HEK293T (cell line): ENCODE data around the gene CFAP299.

Source experiments
- CTCF ChIA-PET: fragments of 350-600 bp; formaldehyde crosslinking; extraction: SDS; loops from one replicate; lab custom pipeline; 2021; ENCODE audit warnings: antibody characterized with exemption, inconsistent platforms; lab: Yijun Ruan, JAX
- POLR2A ChIA-PET: fragments of 350-600 bp; formaldehyde crosslinking; extraction: SDS; loops from one replicate; lab custom pipeline; 2020; ENCODE audit warnings: antibody characterized with exemption, inconsistent platforms; lab: Yijun Ruan, JAX
- DNase-seq: peaks from one replicate; pipeline ENCODE4 v3.0.0; 2012; ENCODE audit warnings: mixed read lengths; ENCODE audit errors: extremely low spot score
- ARNT ChIP-seq: fragments of 450-650 bp; IDR thresholded peaks from 2 replicates; pipeline ENCODE4 v1.6.1; 2017; ENCODE audit warnings: mild to moderate bottlenecking
- BHLHE40 ChIP-seq: fragments of 450-650 bp; IDR thresholded peaks from 2 replicates; pipeline ENCODE4 v1.6.1; 2016; ENCODE audit warnings: mild to moderate bottlenecking, moderate library complexity, borderline replicate concordance
- CTBP1 ChIP-seq: fragments of 450-650 bp; IDR thresholded peaks from 2 replicates; pipeline ENCODE4 v1.6.1; 2016; ENCODE audit warnings: borderline replicate concordance
- ELF4 ChIP-seq: fragments of 450-650 bp; IDR thresholded peaks from 2 replicates; pipeline ENCODE4 v1.6.1; 2017; ENCODE audit warnings: antibody characterized with exemption
- FOXA1 ChIP-seq: fragments of 450-650 bp; IDR thresholded peaks from 2 replicates; pipeline ENCODE4 v1.6.1; 2016; ENCODE audit warnings: mild to moderate bottlenecking
- FOXK2 ChIP-seq: fragments of 450-650 bp; IDR thresholded peaks from 2 replicates; pipeline ENCODE4 v1.6.1; 2016; ENCODE audit warnings: mild to moderate bottlenecking
- FOXM1 ChIP-seq: fragments of 450-650 bp; IDR thresholded peaks from 2 replicates; pipeline ENCODE4 v1.6.1; 2017; ENCODE audit warnings: mild to moderate bottlenecking, borderline replicate concordance
- HDGF ChIP-seq: fragments of 450-650 bp; IDR thresholded peaks from 2 replicates; pipeline ENCODE4 v1.6.1; 2017; ENCODE audit warnings: antibody characterized with exemption, borderline replicate concordance
- L3MBTL2 ChIP-seq: fragments of 450-650 bp; conservative IDR thresholded peaks from 2 replicates; pipeline ENCODE4 v1.6.1; 2016; ENCODE audit warnings: mild to moderate bottlenecking
- LEF1 ChIP-seq: fragments of 450-650 bp; IDR thresholded peaks from 2 replicates; pipeline ENCODE4 v1.6.1; 2017; ENCODE audit warnings: mild to moderate bottlenecking, borderline replicate concordance
- NFRKB ChIP-seq: fragments of 450-650 bp; IDR thresholded peaks from 2 replicates; pipeline ENCODE4 v1.6.1; 2016; ENCODE audit warnings: mild to moderate bottlenecking, moderate library complexity
- PKNOX1 ChIP-seq: fragments of 450-650 bp; IDR thresholded peaks from 2 replicates; pipeline ENCODE4 v1.6.1; 2016
- SP1 ChIP-seq: fragments of 450-650 bp; IDR thresholded peaks from 2 replicates; pipeline ENCODE4 v1.6.1; 2017
- SUZ12 ChIP-seq: fragments of 450-650 bp; IDR thresholded peaks from 2 replicates; pipeline ENCODE4 v1.6.1; 2016; ENCODE audit warnings: mild to moderate bottlenecking
- TARDBP ChIP-seq: fragments of 450-650 bp; IDR thresholded peaks from 2 replicates; pipeline ENCODE4 v1.6.1; 2016
- ZNF384 ChIP-seq: fragments of 450-650 bp; IDR thresholded peaks from 2 replicates; pipeline ENCODE4 v1.6.1; 2016

Gene CFAP299

GRCh38 chr4:80926891-80927290, 591.4 kb downstream of the CFAP299 start:
- POLR2A ChIA-PET, result no interaction called here

GRCh38 chr4:80927420-80927819, 591.9 kb downstream of the CFAP299 start:
- POLR2A ChIA-PET, result no interaction called here
- TF ChIP-seq SP1 (no peak), L3MBTL2 (no peak), CTBP1 (no peak), LEF1 (no peak), BHLHE40 (no peak), TARDBP (no peak), NFRKB (no peak), ARNT (no peak), ZNF384 (no peak), SUZ12 (no peak), FOXK2 (no peak), FOXM1 (no peak), ELF4 (no peak), HDGF (no peak)
- DNase-seq, result no peak
- CTCF ChIA-PET, result no interaction called here

More at GRCh38 chr4:80926891-80927290, 591.4 kb downstream of the CFAP299 start:
- DNase-seq, result no peak
- CTCF ChIA-PET, result no interaction called here
- TF ChIP-seq NFRKB, result no peak
- no peak for TF ChIP-seq L3MBTL2
- no peak for TF ChIP-seq SUZ12
- no peak for TF ChIP-seq FOXA1
- no peak for TF ChIP-seq SP1
- no peak for TF ChIP-seq CTBP1
- TF ChIP-seq HDGF, result no peak
- no peak for TF ChIP-seq ELF4
- TF ChIP-seq ZNF384, result no peak
- no peak for TF ChIP-seq TARDBP
- TF ChIP-seq LEF1, result no peak

DNA sequence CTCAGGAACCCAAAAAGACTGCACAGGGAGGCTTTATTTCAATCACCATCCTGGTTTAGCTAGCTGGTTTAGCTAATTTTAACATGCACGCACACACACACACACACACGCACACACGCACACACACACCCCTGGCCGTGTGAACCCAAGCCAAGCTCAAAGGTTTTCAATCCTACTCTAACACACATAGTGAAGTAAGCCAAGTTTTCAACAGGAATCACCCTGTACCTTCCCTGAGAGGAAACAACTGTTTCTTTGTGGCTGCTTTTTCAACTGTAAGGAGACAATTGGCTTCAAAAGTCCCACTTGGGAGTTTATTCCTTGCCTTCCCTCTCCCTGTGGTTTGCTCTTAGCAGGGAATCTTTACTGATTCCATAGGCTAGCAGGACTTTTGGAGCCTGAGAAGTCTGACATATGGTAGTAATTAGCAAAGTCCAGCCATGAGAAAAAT, 596.1 kb downstream of the CFAP299 start:
- POLR2A ChIA-PET, result no interaction called here
- DNase-seq, result no peak
- CTCF ChIA-PET, result no interaction called here
- no peak for TF ChIP-seq ARNT
- TF ChIP-seq FOXK2, result no peak
- TF ChIP-seq FOXM1, result no peak
- no peak for TF ChIP-seq NFRKB

GRCh38 chr4:80948141-80948540, 612.6 kb downstream of the CFAP299 start:
- TF ChIP-seq BHLHE40 (no peak), LEF1 (no peak), SP1 (no peak), SUZ12 (no peak), ZNF384 (no peak), L3MBTL2 (no peak), PKNOX1 (no peak), FOXA1 (no peak), FOXK2 (no peak), NFRKB (no peak), CTBP1 (no peak), ARNT (no peak), ELF4 (no peak)
- ChIA-PET POLR2A (no interaction called here), CTCF (no interaction called here)
- no peak for DNase-seq

DNA sequence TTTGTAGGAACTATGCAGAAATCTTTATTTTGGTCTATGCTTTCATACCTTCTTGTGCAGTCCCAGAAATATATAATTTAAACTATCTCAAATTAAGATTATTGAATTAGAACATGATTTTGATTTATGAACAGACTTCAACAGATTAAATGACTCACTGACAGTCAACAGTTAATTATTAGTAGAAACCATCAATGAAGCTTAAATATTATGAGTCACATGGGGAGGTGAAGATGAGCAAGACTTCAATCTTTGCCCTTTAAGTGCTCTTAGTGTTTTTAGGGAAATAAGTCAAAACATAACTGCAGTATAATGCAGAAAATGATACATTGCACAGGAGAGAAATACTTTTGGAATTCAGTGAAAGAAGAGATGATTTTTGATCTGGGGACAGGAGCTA, 613.5 kb downstream of the CFAP299 start:
- DNase-seq, result no peak
- ChIA-PET POLR2A (no interaction called here), CTCF (no interaction called here)
- TF ChIP-seq TARDBP (no peak), HDGF (no peak), FOXA1 (no peak), ARNT (no peak), SUZ12 (no peak), LEF1 (no peak), ZNF384 (no peak), FOXM1 (no peak)

- no peak for TF ChIP-seq SP1
- TF ChIP-seq ELF4, result no peak
- TF ChIP-seq ZNF384, result no peak
- DNase-seq, result no peak
- POLR2A ChIA-PET, result no interaction called here
- CTCF ChIA-PET, result no interaction called here
Observed at GRCh38 chr4:80956421-80956820, 620.9 kb downstream of the CFAP299 start.

- ChIA-PET POLR2A (no interaction called here), CTCF (interaction anchor here (0.7 kb wide), 1 partner anchor 27 kb away, joined by 3 read pairs; no protein-coding TSS in a partner anchor)
- TF ChIP-seq ARNT (no peak), SP1 (no peak), LEF1 (no peak), PKNOX1 (no peak)
- DNase-seq, result no peak
Observed at GRCh38 chr4:80963051-80963450, 627.5 kb downstream of the CFAP299 start.

GRCh38 chr4:80967346-80967745, 631.8 kb downstream of the CFAP299 start:
- DNase-seq, result no peak
- ChIA-PET CTCF (no interaction called here), POLR2A (no interaction called here)
- TF ChIP-seq LEF1 (no peak), NFRKB (no peak), FOXA1 (no peak), ELF4 (no peak), SP1 (no peak), FOXM1 (no peak), L3MBTL2 (no peak), TARDBP (no peak)
